Measurements from ENCODE around the gene ZNF124.
"Not testable (repeated sequence)": the region's sequence is repeated elsewhere in the genome, so short reads cannot be mapped to it uniquely, and the experiment has no call there.

- not testable (repeated sequence) for TF ChIP-seq CTCF (IDR thresholded peaks at IDR 0.05; ENCODE audit: borderline replicate concordance, extremely low read depth, low read length, poor library complexity, severe bottlenecking); EZH2 (IDR thresholded peaks at IDR 0.05; ENCODE audit: borderline replicate concordance, low read depth, low read length, severe bottlenecking)
These were observed 48.5 kb upstream of the ZNF124 start for GRCh38 chr1:247220280-247220679.

All from DND-41 (cell line).